ENCODE results near the gene OLR1. TPM values are rescaled to one million over a fixed set of nuclear protein-coding genes. Genes with fewer than 3 reads are reported as not detected.

The OLR1 gene
- total and polyA plus RNA-seq, 2 of the 4 experiments (the other 2 are of a cell fraction) = 3.2 to 4.1 TPM

DNA sequence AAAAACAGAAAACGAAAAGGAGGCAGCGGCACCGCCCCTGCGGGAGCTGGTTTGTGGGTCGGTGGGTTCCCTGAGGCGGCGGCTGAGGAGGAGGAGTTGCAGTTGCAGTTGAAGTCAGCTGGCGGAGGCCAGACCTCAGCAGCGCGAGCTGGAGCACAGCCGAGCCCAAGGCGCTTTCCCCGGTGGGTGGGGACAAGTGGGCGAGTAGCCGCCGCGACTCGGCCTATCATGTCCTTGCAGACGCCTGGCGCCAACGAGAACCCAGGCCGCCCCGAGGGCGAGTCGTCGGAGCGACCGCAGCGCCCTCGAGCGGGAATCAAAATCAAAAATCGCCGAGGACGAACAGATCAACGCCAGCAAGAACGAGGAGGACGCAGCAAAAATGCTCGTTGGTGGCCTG, 60.5 kb downstream of the OLR1 start:
- Histone ChIP-seq H3K18ac (ENCODE audit: low read depth, low read length) (no peak overlapping the region), H2BK5ac (ENCODE audit: low read depth, low read length, poor library complexity, severe bottlenecking) (no peak overlapping the region), H2AFZ (replicated peaks; ENCODE audit: low read length, poor library complexity) (no peak overlapping the region), H3K4me3 (ENCODE audit: insufficient read depth, low read depth, low read length) (no peak overlapping the region), H4K8ac (ENCODE audit: low read depth in 2 of 2, low read length in 2 of 2) (no peak overlapping the region), H3K4me2 (ENCODE audit: low read depth, low read length) (no peak overlapping the region), H3K9ac (ENCODE audit: low read depth, low read length) (no peak overlapping the region), H2BK120ac (ENCODE audit: low read depth, low read length) (no peak overlapping the region), H3K14ac (replicated peaks; ENCODE audit: low read depth, low read length) (no peak overlapping the region), H3K27me3 (ENCODE audit: control insufficient read depth, insufficient read depth, low read length) (no peaks in the 10 kb centered on the region), H3K79me1 (ENCODE audit: low read depth in 1 of 2, low read length in 2 of 2) (no peaks in the 10 kb centered on the region), H3K56ac (ENCODE audit: extremely low read depth, insufficient read depth, low read length) (no peak overlapping the region), H4K5ac (ENCODE audit: low read depth, low read length) (no peak overlapping the region), H3K23ac (ENCODE audit: low read depth, low read length) (no peak overlapping the region), H3K4me1 (ENCODE audit: control insufficient read depth, insufficient read depth, low read length) (no peaks in the 10 kb centered on the region), H2AK5ac (ENCODE audit: low read depth, low read length) (no peak overlapping the region), H3K4ac (ENCODE audit: low read depth, low read length) (no peak overlapping the region), H3K36me3 (ENCODE audit: control insufficient read depth, insufficient read depth, low read length) (no peaks in the 10 kb centered on the region), H2BK20ac (ENCODE audit: low read depth, low read length) (no peak overlapping the region), H3K9me1 (ENCODE audit: insufficient read depth, low read length) (no peaks in the 10 kb centered on the region), H3K27ac (ENCODE audit: insufficient read depth, low read length) (no peak overlapping the region), H4K91ac (ENCODE audit: insufficient read depth, low read depth, low read length) (no peak overlapping the region), H2BK15ac (ENCODE audit: low read depth, low read length) (no peak overlapping the region), H3K9me3 (ENCODE audit: control insufficient read depth, insufficient read depth, low read length) (peaks cover 3% of the 10 kb centered on the region), H2AK9ac (replicated peaks; ENCODE audit: low read depth, low read length, poor library complexity) (no peak overlapping the region), H4K20me1 (ENCODE audit: insufficient read depth, low read length) (no peaks in the 10 kb centered on the region)
- POLR2A ChIA-PET (ENCODE audit: unreplicated experiment) = no interaction called here
- BruUV-seq (replicated peaks) = no TSS peak
- in situ Hi-C loops (cut with MboI; ENCODE audit: low sequenced_read_pairs) = no loop called here
- no peak for DNase-seq
- intact Hi-C loops (cut with micrococcal nuclease) = no loop called here
- dilution Hi-C loops (cut with HindIII; ENCODE audit: low sequenced_read_pairs, unreplicated experiment) = no loop called here
- CTCF ChIA-PET = no interaction called here
- WGBS, 2 experiments (ENCODE audit: extremely low coverage in 2 of 2, insufficient read length in 1 of 2) = 90% methylated on average over 31 of the region's 38 CpGs; no CpG with 5 or more reads in 1 of the 2 experiments
- TF ChIP-seq RFX5 (IDR thresholded peaks at IDR 0.05; ENCODE audit: low read depth, low read length) (no peak), FOS (IDR thresholded peaks at IDR 0.05; ENCODE audit: low read depth, low read length) (no peak), CEBPB (IDR thresholded peaks at IDR 0.05; ENCODE audit: low read depth, low read length) (no peak), MAZ (IDR thresholded peaks at IDR 0.05; ENCODE audit: borderline replicate concordance, low read depth, low read length) (no peak), NFE2L2 (IDR thresholded peaks at IDR 0.05; ENCODE audit: low read depth, low read length) (no peak), RCOR1 (IDR thresholded peaks at IDR 0.05; ENCODE audit: insufficient replicate concordance, low read length) (no peak), MXI1 (IDR thresholded peaks at IDR 0.05; ENCODE audit: borderline replicate concordance, low read depth, low read length) (no peak), MAFK (IDR thresholded peaks at IDR 0.05; ENCODE audit: low read depth, low read length) (no peak), POLR2A (IDR thresholded peaks at IDR 0.05; ENCODE audit: low read depth, low read length) (no peak), CTCF (conservative IDR thresholded peaks at IDR 0.05; ENCODE audit: low read depth, low read length) (no peak), SMC3 (IDR thresholded peaks at IDR 0.05; ENCODE audit: low read depth, low read length) (no peak), BHLHE40 (IDR thresholded peaks at IDR 0.05; ENCODE audit: low read depth, low read length) (no peak)
- ATAC-seq (ENCODE audit: low read depth) = no peak

Measured in IMR-90 (cell line).